Activated CD8-positive, alpha-beta memory T cell treated with anti-CD3 and anti-CD28 coated beads for 4 hours (primary cell): Measurements from ENCODE around the gene MYH15.

Experiments
- DNase-seq, 2 donors: peaks; one replicate each; pipeline ENCODE4 v3.0.0-alpha.2; 2020; ENCODE audit warnings: low read depth in 2 of 2

MYH15 gene

GRCh38 chr3:108509871-108510270 is 525 bp downstream of the MYH15 start:
- no peak for DNase-seq

- no peak for DNase-seq
Observed at GRCh38 chr3:108509263-108509662, 1.1 kb downstream of the MYH15 start.

GRCh38 chr3:108507902-108508301 is 2.5 kb downstream of the MYH15 start:
- no peak for DNase-seq

- DNase-seq, result no peak
Observed at GRCh38 chr3:108505811-108506210, 4.6 kb downstream of the MYH15 start.

- no peak for DNase-seq
Observed at GRCh38 chr3:108503722-108504121, 6.7 kb downstream of the MYH15 start.

GRCh38 chr3:108501535-108501934 is 8.9 kb downstream of the MYH15 start:
- DNase-seq, result no peak

- no peak for DNase-seq
Observed at GRCh38 chr3:108500728-108501127, 9.7 kb downstream of the MYH15 start.

- DNase-seq, result no peak
Observed at GRCh38 chr3:108497271-108497670, 13.1 kb downstream of the MYH15 start.

GRCh38 chr3:108495717-108496116 is 14.7 kb downstream of the MYH15 start:
- no peak for DNase-seq

GRCh38 chr3:108494906-108495531 is 15.4 kb downstream of the MYH15 start:
- no peak for DNase-seq

GRCh38 chr3:108493862-108494261 is 16.5 kb downstream of the MYH15 start:
- DNase-seq, result no peak

- DNase-seq, result no peak
Observed at GRCh38 chr3:108491456-108491855, 18.9 kb downstream of the MYH15 start.

GRCh38 chr3:108489776-108490175 is 20.6 kb downstream of the MYH15 start:
- peak in 1 of 2 donors; percentile 6 for DNase-seq

- no peak for DNase-seq
Observed at GRCh38 chr3:108488631-108489030, 21.8 kb downstream of the MYH15 start.

GRCh38 chr3:108487439-108487838 is 23.0 kb downstream of the MYH15 start:
- DNase-seq, result no peak

- no peak for DNase-seq
Observed at GRCh38 chr3:108486941-108487340, 23.5 kb downstream of the MYH15 start.

- no peak for DNase-seq
Observed at GRCh38 chr3:108486338-108486737, 24.1 kb downstream of the MYH15 start.

- DNase-seq, result no peak
Observed at GRCh38 chr3:108485146-108485545, 25.2 kb downstream of the MYH15 start.

GRCh38 chr3:108479224-108479623 is 31.2 kb downstream of the MYH15 start:
- no peak for DNase-seq

GRCh38 chr3:108477511-108478147 is 32.8 kb downstream of the MYH15 start:
- peak; percentile 6 to 33 for DNase-seq

- DNase-seq, result no peak
Observed at GRCh38 chr3:108475220-108475782, 35.1 kb downstream of the MYH15 start.

GRCh38 chr3:108474581-108474980 is 35.8 kb downstream of the MYH15 start:
- no peak for DNase-seq

- DNase-seq, result no peak
Observed at GRCh38 chr3:108473711-108474110, 36.7 kb downstream of the MYH15 start.
